NCI-H1436 (cell line): ENCODE data around the gene DNAJB4.
"Not testable (repeated sequence)": the region's sequence is repeated elsewhere in the genome, so short reads cannot be mapped to it uniquely, and the experiment has no call there.

Experiments used
- DNase-seq: peaks from one replicate; lab custom pipeline; 2025; lab: John Stamatoyannopoulos, UW

The DNAJB4 gene

DNA sequence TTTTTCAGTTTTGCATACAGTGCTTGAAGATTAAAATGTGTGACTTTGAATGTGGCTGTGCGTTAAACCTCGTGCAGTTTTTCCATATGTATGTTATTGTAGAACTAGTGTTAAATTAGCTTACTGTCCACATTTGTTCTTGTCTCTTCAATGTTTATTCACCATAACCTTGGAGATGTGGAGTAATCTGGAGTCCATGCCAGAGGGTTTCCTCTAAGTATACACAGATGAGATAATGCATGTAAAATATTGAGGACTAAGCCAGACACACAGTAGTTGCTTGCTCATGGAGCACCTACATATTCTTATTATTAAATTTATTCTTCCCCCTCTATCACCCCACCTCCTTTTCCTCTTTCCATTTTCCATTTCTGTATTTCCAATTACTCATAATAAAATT, 33.3 kb downstream of the DNAJB4 start:
- no peak for DNase-seq

DNA sequence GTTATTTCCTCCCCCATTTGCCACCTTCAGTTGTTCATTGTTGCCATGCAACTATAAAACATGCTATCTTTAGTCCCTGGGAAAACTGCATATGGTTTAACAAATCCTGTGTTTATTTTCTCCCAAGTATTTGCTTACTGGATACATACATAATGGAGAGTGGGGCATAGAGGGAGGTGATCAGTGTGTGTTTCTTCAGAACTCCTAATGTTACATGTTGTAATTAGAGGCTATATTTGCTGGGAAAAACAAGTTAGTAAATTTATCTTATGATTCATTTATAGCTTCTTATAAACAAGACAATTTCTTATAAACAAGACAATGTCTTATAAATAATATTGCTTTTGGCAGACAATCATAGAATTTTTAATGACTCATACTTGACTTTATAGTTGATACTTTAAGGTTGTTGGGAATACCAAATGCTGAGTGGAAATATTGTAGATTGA, 33.8 kb downstream of the DNAJB4 start:
- no peak for DNase-seq

DNA sequence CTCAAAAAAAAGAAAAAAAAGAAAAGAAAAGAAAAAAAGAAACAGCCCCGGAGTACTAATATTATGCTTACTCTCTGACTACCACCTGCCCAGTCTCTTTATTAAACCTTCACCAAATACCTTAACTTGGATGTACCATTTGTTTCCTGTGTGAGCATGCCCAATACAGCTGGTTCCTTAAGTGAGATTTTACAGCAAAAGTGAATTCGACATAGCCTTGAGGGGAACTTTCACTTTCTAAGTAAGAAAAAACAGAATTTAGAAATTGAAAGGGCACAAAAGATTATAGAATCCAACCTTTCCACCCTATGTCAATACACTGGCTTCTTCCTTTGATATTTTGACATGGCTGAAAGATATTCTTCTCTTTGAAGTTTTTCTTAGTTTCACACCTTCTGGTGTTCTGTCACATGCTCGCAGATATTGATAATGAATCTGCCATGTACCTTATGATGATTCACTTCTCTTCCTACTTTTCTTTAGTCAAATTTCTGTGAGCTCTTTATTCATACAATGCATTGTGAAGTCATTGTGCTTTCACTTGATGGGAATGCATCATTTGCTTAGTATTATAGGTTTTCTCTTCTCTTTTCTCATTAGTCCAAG, 35.8 kb downstream of the DNAJB4 start:
- no peak for DNase-seq

DNA sequence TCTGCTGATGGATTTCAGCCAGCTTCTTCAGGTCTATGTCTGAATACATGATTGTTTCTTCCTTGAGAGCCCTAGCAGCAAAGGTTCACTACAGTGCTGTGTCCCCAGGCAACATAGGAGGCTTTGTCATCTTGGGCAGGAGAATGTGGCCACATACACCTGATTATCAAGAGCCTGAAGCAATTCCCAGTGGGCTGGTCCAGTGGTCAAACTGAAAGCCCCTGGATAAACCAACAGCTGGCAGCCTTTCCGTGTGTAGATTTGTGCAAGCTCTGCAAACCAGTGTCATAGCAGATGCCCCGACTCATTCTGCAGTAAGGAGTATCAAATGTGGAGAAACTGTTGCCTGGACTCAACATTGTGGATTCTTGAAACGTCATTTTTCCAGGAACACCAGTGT, 38.7 kb downstream of the DNAJB4 start:
- no peak for DNase-seq

DNA sequence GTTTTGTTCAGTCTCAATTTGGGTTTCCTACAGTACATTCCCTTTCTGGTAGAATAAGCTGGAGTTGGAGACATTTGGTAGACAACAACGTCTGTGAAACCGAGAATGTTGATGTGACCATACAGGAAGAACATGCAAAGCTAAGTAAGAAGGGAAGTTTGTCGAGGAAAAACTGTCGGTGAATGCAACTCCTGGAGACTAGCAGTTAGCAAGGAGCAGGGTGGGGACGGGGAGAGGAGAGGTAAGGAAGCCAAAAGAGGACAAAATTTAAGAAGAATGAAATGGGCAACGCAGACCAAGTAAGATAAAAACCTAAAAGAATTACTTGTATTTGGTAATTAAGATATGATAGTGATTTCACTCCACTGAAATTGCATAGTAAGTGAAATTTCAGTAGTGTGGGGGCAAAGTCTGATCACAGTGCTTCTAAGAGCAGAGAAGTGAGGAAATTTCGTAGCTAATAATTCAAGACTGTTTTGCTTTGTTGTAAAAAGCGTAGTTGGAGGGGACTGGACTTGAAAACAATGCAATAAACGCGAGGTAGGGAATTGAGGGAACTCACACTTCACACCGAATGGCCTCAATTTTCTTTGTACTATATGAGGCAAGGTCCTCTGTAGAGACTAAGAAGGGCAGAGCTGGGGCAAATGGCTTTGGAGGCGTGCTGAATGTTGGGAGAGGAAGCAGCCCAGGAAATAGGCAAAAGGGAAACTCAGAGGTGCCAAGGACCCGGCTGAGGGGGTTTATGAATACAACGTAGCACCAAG, 40.2 kb downstream of the DNAJB4 start:
- no peak for DNase-seq

DNA sequence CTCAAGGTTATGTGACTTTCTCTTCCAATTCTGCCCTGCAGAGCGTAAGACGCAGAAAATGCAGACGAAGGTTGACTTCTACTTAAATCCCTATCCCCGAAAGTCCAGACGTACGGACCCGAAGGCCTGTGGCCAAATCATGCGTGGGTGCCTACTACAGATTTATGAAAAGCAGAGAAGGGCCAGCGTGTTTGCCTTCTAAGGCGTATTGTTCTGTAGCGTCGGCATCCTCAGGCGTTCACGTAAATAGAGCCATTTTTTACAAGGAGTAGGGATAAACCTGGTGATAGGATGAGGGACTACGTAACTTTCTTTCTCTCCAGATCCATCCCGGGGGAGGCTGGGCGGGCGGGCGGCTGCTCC, 40.8 kb downstream of the DNAJB4 start:
- DNase-seq: no peak

DNA sequence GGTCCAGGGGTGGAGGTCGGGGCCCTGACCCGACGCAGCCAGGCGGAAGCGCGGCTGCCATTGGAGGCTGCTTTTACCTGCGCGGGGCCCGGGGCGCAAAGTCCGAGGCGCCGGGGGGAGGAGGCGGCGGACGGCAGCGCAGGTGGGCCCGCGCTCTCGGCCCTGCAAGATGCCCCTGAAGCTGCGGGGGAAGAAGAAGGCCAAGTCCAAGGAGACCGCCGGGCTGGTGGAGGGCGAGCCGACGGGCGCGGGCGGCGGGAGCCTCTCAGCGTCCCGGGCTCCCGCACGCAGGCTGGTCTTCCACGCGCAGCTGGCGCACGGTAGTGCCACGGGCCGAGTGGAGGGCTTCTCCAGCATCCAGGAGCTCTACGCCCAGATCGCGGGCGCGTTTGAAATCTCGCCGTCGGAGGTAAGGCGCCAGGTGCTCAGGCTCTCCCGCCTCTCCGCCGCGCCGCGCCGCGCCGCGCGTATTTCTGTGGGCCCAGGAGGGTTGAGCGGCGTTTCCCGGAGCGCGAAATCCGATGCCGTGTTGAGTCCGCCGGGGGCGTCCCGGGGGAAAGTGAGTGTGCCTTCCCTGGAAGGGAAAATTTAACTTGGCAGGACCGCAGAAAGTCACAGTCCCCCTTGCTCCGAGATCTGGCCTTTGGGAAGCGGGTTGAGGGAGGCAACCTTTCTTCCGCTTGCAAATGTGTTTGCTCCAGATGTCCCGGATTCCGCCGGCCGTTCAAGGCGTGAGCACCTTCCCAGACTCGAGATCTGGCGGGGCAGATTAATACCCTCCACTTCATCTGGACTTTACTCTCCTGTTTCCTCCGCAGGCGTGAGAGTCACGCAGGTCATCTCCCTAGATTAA, 41.4 kb downstream of the DNAJB4 start, which contains the start of gene GIPC2:
Gene GIPC2, plus strand, starts transcription at position 41 of the 853 bp plus-strand sequence. Its CDS starts 129 bp downstream, at position 170.
- no peak for DNase-seq

DNA sequence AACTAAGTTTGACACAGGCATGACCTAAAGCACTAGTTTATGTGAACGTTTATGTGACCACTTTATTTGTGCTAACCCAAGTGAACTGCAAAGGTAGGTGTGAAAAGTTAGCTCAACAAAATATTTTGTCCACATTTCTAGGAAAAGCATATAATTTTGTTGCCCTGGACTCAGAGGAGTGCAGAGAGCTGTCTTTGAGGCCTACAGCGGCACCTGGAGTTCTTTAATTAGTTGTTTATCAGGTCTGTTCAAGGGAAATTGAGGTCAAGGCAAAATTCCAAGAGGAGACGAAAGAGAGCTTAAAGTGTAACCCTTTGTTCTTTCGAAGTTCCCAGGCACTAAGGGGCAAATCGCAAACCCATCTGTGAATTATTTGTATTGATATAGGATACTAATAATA, 42.4 kb downstream of the DNAJB4 start:
- no peak for DNase-seq

DNA sequence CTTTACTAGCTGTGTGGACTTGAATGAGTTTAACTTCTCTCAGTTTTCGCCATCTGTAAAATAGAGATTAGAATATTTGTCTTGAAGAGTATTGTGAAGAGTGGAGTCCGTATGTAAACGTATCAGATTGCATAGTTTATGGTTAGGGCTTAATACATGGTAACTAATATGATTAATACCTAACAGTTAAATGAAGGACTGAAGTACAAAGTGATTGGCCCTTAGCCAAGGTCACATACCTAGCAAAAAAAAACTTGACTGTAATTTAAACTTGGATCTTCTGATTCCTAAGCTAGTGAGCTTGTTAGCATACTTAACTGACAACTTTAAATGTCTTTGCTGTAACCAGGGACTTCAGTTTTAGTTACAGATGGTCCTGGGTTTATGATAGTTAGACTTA, 42.9 kb downstream of the DNAJB4 start:
- no peak for DNase-seq

DNA sequence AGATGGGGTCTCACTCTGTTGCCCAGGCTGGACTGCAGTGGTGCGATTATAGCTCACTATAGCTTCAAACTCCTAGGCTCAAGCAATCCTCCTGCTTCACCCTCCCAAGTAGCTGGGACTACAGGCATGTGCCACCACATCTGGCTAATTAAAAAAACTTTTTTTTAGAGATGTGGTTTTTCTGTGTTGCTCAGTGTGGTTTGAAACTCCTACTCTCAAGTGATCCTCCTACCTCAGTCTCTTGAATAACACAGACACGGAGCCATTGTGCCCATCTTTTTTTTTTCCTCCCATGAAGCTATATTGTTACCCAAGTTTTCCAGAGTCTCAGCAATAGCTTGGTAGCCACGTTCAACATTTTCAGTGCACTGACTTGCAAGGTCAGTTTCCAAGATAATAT, 43.7 kb downstream of the DNAJB4 start:
- DNase-seq: no peak

DNA sequence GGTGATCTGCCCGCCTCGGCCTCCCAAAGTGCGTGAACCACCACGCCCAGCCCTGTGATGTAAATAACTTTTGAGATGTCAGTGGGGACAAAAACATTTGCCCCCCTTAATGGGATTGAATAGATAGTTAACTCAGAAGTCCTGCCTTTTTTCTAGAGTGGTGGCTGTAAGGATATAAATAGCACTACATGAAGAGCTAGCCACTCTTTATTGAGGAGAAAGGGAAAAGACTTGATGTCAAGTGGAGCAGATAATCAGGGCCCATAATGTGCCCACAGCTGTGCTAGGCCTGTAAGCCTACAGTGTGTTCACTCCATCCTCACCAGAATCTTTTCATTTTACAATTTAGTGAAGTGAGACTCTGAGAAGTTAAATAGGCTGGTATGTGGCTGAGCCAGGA, 44.7 kb downstream of the DNAJB4 start:
- no peak for DNase-seq

DNA sequence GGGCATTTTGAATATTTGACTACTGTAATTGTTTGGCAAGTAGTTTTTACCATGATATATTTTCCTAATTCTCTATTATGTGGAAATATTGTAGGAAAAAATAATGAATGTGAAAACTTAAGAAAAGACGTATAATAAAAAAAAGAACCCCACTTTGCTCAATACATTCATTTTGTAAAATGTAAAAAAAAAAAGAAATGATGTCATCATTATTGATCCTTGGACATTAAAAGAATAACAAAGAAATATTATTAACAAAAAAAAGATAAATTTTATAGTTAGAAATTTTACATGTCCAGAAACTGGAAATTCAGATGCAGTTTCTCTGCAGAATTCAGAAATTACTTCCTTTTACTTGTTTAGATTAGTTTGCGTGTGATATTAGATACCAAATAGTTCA, 46.3 kb downstream of the DNAJB4 start:
- DNase-seq: no peak

DNA sequence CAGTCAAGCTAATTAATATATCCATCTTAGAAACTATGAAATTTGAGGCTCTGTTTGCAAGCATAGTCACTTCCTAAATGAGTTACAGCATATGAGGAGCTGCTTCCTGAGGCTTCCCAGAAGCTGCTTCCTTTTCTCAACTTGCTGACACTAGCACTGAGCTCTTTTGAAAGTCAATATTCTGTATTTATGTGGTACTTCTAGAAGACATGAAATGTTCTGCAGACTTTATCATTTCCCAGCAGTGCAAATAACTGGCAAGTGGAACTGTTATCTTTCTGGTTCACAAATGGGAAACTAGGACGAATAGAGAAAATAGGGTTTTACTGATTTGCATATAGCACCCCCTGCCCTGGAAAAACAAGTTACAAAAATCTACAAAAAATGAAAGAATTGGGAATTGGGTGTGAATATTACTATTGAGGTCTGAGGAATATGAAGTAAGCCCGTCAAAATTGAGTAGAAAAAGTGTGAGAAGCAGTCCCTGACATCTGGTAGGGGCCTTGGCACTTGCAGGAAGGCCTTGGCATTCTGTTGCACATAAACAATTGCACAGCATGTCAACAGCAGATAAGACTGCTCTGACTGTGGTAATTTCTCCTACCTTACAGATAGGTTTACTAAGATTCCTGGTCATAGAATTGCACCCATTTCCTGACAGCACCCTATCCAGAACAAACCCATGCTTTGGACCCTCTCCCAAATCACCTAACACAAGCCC, 48.1 kb downstream of the DNAJB4 start:
- DNase-seq: no peak

DNA sequence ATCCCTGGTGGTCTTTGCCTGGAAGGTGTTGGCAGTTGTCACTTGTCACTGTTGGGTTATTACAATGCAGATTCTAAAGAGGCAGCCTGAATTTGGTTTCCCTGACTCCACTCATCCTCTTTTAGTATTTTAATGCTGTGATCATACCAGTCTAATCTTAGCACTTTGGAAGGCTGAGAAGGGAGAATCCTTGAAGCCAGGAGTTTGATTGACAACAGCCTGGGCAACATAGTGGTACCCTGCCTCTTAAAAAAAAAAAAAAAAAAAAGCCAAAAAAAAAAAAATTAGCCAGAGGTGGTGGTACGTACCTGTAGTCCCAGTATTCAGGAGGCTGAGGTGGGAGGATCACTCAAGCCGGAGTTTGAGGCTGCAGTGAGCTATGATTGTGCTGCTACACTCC, 48.8 kb downstream of the DNAJB4 start:
- no peak for DNase-seq

DNA sequence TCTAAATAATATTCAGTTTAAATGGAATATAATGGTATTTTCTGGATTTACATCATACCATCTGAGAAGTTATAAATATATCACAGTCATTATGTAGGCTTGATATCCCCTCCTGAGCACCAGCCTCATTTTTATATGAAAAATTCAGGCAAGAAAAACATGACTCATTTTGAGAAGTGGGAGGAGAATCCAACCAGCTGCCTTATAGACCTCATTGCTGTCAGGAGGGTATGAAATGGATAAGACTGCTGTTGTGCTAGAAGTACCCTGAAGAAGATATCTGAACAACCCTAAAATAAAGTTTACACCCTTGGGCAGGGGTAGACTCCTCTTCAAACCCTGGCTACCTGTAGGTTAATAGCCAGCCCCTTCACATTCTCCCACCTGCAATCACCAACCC, 49.8 kb downstream of the DNAJB4 start:
- no peak for DNase-seq

DNA sequence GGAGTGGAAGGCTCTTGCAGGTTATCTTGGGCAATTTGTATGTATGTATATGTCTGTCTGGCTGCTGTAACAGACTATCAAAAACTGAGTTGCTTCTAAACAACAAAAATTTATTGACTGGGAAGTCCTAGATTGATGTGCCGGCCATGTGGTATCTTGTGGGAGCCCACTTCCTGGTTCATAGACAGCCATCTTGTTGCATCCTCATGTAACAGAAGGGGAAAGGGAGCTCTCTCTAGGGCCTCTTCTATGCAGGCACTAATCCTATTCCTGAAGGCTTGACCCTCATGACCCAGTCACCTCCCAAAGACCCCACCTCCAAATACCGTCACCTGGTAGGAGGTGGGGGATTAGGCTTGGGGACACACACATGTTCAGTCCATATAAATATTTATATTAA, 50.2 kb downstream of the DNAJB4 start:
- no peak for DNase-seq

DNA sequence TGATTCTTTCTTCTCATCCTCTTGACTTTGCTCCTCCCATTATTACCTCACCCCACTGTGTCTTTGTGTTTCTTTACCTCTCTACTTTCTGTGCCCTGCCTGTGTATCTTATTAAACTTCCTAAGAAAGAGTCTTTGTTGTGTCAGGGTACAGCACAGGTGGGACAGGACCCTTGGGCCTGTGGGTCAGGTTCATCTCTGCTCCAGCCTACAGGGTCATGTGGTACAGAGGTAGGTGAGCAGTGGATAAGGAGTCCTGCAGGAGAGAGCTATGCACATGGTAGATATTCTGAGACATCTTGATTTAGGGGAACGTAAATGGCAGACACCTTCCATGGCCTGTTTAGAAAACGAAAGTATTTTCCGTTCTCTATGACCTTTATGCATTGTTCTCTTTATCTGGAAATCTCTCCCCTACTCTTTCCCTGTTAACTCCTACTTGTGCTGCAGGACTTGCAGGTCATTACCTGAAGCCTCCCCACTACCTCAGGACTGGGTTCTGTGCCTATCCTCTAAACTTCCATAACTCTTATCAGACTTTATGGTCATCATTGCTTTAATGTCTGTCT, 50.9 kb downstream of the DNAJB4 start:
- DNase-seq: no peak

DNA sequence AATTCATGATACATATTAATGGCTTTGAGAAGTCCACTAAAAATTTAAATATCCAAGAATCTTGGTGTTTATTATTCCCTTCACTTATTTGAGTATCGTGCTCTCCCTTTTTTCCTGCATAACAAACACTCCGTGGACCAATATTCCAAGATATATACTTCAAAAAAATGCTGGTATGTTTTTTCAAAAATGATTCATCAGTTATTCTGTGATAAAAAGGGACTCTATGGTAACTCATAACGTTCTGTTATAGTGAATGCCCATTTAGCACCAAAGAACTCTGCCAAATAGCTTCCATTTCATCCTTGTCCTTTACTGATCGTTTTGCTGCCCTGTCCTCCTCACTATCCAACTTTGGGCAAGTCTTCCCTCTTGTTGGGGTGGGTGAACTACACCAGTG, 53.9 kb downstream of the DNAJB4 start:
- DNase-seq: no peak

DNA sequence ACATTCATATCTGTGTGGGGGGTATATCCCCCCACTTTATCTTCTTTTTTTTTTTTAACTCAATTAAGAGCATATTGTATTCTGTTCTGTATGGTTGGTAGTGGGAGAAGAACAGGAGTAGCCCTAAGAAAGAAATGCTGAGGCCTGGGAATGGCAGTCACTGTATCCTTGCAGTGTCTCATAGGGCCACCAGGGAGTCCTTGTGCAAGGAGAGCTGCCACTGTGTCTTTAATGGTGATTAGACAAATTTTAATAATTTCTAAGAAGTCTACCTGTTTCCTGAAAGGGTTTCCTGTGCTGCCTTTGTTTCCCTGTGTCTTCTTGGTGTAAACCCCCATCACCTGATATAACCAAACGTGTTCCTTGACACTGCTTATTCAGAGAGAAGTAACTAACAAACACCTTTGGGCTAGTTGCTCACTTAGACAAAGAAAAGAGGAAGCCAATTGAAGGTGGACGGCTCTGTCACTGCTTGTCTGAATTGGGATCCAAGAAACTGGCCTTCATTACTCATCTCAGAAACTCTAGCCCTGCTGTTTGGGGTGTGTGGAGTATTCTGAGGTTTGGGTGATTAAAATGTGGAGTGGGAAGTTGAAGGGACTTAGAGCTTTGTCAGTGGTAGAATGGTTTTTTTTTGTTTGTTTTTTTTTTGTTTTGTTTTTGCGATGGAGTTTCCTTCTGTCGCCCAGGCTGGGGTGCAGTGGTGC, 56.3 kb downstream of the DNAJB4 start:
- no peak for DNase-seq

DNA sequence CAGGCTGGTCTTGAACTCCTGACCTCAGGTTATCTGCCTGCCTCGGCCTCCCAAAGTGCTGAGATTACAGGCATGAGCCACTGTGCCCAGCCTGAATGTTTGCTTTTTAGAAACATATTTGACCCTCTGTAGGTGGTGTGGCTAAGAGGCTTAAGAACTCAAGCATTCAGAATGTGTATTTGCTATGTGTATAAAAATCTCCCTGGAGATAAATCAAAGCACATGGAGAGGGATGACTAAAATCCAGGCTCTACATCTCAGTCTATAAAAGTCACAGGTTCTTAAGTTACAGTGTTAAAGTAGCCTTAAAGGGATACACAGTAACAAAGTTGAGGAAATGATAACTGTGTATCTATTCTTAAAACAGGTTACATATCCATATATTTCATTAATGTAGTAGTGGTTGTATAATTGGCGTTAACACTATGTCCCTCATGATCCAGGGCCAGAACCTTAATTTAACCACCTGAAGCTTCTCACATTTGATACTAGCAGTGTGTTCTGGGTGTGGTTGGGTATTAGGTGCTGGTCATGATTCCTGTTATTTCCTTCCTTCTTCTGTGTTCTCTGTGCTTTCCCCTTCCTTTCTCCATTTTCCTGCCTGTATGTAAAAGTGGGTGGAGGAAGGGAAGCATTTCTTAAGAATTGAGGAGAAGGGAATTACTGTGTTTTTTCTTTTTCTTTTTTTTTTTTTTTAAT, 57.2 kb downstream of the DNAJB4 start:
- DNase-seq: no peak

DNA sequence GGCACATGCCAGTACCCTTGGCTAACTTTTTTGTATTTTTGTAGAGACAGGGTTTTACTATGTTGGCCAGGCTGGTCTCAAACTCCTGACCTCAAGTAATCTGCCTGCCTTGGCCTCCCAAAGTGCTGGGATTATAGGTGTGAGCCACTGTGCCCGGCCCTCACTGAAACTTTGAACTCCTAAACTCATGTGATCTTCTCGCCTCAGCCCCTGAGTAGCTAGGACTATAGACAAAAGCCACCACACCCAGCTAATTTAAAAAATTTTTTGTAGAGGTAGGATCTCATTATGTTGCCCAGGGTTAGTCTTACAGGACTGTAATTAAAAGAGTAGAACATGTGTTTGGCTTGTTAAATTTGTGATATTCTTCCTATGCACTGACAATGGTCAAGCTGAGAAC, 60.1 kb downstream of the DNAJB4 start:
- not testable (repeated sequence) for DNase-seq
